IMR-90 (cell line): ENCODE data around the gene CLDN14. TPM values are rescaled to one million over a fixed set of nuclear protein-coding genes. Genes with fewer than 3 reads are reported as not detected.

Experiments used
- ATAC-seq: fragments of 200-7000 bp; cut with Tn5 transposase; 2 replicates; pipeline ENCODE4 v1.9.1; 2020; ENCODE audit warnings: low read depth, mild to moderate bottlenecking, moderate library complexity
- BruUV-seq: library from RNA; stranded (reverse); fragments of 400-500 nt; replicated peaks from 2 replicates; lab custom pipeline; 2021; lab: Mats Ljungman, UMichigan
- CTCF ChIA-PET: fragments of 300-600 bp; formaldehyde crosslinking; extraction: SDS; loops from one replicate; lab custom pipeline; 2021; ENCODE audit warnings: antibody characterized with exemption; lab: Yijun Ruan, JAX
- POLR2A ChIA-PET: fragments of 300-600 bp; sonication (Branson Sonifier 250); formaldehyde crosslinking; loops from one replicate; lab custom pipeline; 2022; ENCODE audit warnings: antibody characterized with exemption; ENCODE audit not compliant: unreplicated experiment; lab: Charles Lee
- DNase-seq: peaks from one replicate; pipeline ENCODE4 v3.0.0; 2013
- H2AFZ ChIP-seq: replicated peaks from 2 replicates; pipeline ENCODE3; 2013; ENCODE audit warnings: low read length, mild to moderate bottlenecking; ENCODE audit not compliant: poor library complexity
- H2AK5ac ChIP-seq: 2 replicates; pipeline ENCODE4 v1.6.1; 2013; ENCODE audit warnings: low read depth, low read length, inconsistent platforms
- H2AK9ac ChIP-seq: replicated peaks from 2 replicates; pipeline ENCODE3; 2013; ENCODE audit warnings: mild to moderate bottlenecking, low read depth, low read length, moderate library complexity; ENCODE audit not compliant: poor library complexity
- H2BK120ac ChIP-seq: 2 replicates; pipeline ENCODE4 v1.6.1; 2013; ENCODE audit warnings: low read depth, low read length, inconsistent platforms
- H2BK15ac ChIP-seq: 3 replicates; pipeline ENCODE4 v1.6.1; 2013; ENCODE audit warnings: low read depth, low read length, inconsistent platforms
- H2BK20ac ChIP-seq: 2 replicates; pipeline ENCODE4 v1.6.1; 2013; ENCODE audit warnings: low read depth, mild to moderate bottlenecking, inconsistent platforms, low read length, moderate library complexity
- H2BK5ac ChIP-seq: 2 replicates; pipeline ENCODE4 v1.6.1; 2013; ENCODE audit warnings: mild to moderate bottlenecking, low read depth, low read length, inconsistent platforms; ENCODE audit not compliant: poor library complexity, severe bottlenecking
- H3K14ac ChIP-seq: replicated peaks from 2 replicates; pipeline ENCODE4 v1.6.1; 2013; ENCODE audit warnings: low read depth, low read length, inconsistent platforms
- H3K18ac ChIP-seq: 2 replicates; pipeline ENCODE4 v1.6.1; 2013; ENCODE audit warnings: low read depth, low read length, control low read depth
- H3K23ac ChIP-seq: 2 replicates; pipeline ENCODE4 v1.6.1; 2013; ENCODE audit warnings: low read depth, low read length, inconsistent platforms
- H3K27ac ChIP-seq: 2 replicates; pipeline ENCODE4 v1.5.1; 2013; ENCODE audit warnings: mild to moderate bottlenecking, control low read depth, low read length; ENCODE audit not compliant: insufficient read depth
- H3K27me3 ChIP-seq: 2 replicates; pipeline ENCODE4 v1.6.1; 2013; ENCODE audit warnings: low read length; ENCODE audit not compliant: control insufficient read depth, insufficient read depth
- H3K36me3 ChIP-seq: 2 replicates; pipeline ENCODE4 v1.6.1; 2013; ENCODE audit warnings: low read length, mixed read lengths; ENCODE audit not compliant: control insufficient read depth, insufficient read depth
- H3K4ac ChIP-seq: 2 replicates; pipeline ENCODE4 v1.6.1; 2013; ENCODE audit warnings: low read depth, low read length, inconsistent platforms
- H3K4me1 ChIP-seq: 2 replicates; pipeline ENCODE4 v1.6.1; 2013; ENCODE audit warnings: low read length, mixed read lengths; ENCODE audit not compliant: control insufficient read depth, insufficient read depth
- H3K4me2 ChIP-seq: 2 replicates; pipeline ENCODE4 v1.6.1; 2013; ENCODE audit warnings: low read depth, mild to moderate bottlenecking, control low read depth, low read length, moderate library complexity
- H3K4me3 ChIP-seq: 2 replicates; pipeline ENCODE4 v1.5.1; 2013; ENCODE audit warnings: low read depth, mild to moderate bottlenecking, control low read depth, low read length, moderate library complexity; ENCODE audit not compliant: insufficient read depth
- H3K56ac ChIP-seq: 2 replicates; pipeline ENCODE4 v1.6.1; 2013; ENCODE audit warnings: low read length, inconsistent platforms; ENCODE audit not compliant: insufficient read depth; ENCODE audit errors: extremely low read depth
- H3K79me1 ChIP-seq, 2 experiments: 2 replicates each; pipeline ENCODE4 v1.6.1; 2013; ENCODE audit warnings: low read length in 2 of 2, inconsistent platforms in 1 of 2, low read depth in 1 of 2
- H3K9ac ChIP-seq: 2 replicates; pipeline ENCODE4 v1.6.1; 2013; ENCODE audit warnings: low read depth, low read length, control low read depth
- H3K9me1 ChIP-seq: 2 replicates; pipeline ENCODE4 v1.6.1; 2013; ENCODE audit warnings: low read length, inconsistent platforms; ENCODE audit not compliant: insufficient read depth
- H3K9me3 ChIP-seq: 2 replicates; pipeline ENCODE4 v1.6.1; 2013; ENCODE audit warnings: low read length; ENCODE audit not compliant: control insufficient read depth, insufficient read depth
- H4K20me1 ChIP-seq: 2 replicates; pipeline ENCODE4 v1.6.1; 2013; ENCODE audit warnings: low read length, inconsistent platforms; ENCODE audit not compliant: insufficient read depth
- H4K5ac ChIP-seq: 2 replicates; pipeline ENCODE4 v1.6.1; 2013; ENCODE audit warnings: mild to moderate bottlenecking, low read depth, low read length, control low read depth
- H4K8ac ChIP-seq, 2 experiments: 2 replicates each; pipeline ENCODE4 v1.6.1; 2013; ENCODE audit warnings: low read depth in 2 of 2, low read length in 2 of 2, control low read depth in 1 of 2, inconsistent platforms in 1 of 2
- H4K91ac ChIP-seq: 2 replicates; pipeline ENCODE4 v1.6.1; 2013; ENCODE audit warnings: low read depth, low read length, inconsistent platforms; ENCODE audit not compliant: insufficient read depth
- CEBPB ChIP-seq: IDR thresholded peaks from 2 replicates; pipeline ENCODE4 v1.6.1; 2012; ENCODE audit warnings: low read depth, low read length, improper control_type of control experiment
- ELK1 ChIP-seq: fragments of 150-350 bp; IDR thresholded peaks from 2 replicates; pipeline ENCODE4 v1.6.1; 2016; ENCODE audit warnings: low read depth, mild to moderate bottlenecking, low read length, moderate library complexity, borderline replicate concordance
- FOS ChIP-seq: fragments of 150-350 bp; IDR thresholded peaks from 2 replicates; pipeline ENCODE4 v1.6.1; 2016; ENCODE audit warnings: low read depth, low read length
- MAFK ChIP-seq: IDR thresholded peaks from 2 replicates; pipeline ENCODE4 v1.6.1; 2012; ENCODE audit warnings: low read depth, low read length, improper control_type of control experiment
- POLR2A ChIP-seq: IDR thresholded peaks from 2 replicates; pipeline ENCODE4 v1.6.1; 2012; ENCODE audit warnings: mild to moderate bottlenecking, low read depth, low read length
- RAD21 ChIP-seq: IDR thresholded peaks from 2 replicates; pipeline ENCODE4 v1.6.1; 2012; ENCODE audit warnings: low read length, improper control_type of control experiment
- RCOR1 ChIP-seq: IDR thresholded peaks from 2 replicates; pipeline ENCODE4 v1.6.1; 2012; ENCODE audit warnings: mild to moderate bottlenecking, low read length, improper control_type of control experiment; ENCODE audit not compliant: insufficient replicate concordance
- RFX5 ChIP-seq: IDR thresholded peaks from 2 replicates; pipeline ENCODE4 v1.8.0; 2012; ENCODE audit warnings: low read depth, mild to moderate bottlenecking, low read length, moderate library complexity
- SMC3 ChIP-seq: fragments of 150-350 bp; IDR thresholded peaks from 2 replicates; pipeline ENCODE4 v1.6.1; 2016; ENCODE audit warnings: low read depth, mild to moderate bottlenecking, antibody characterized with exemption, low read length, moderate library complexity
- USF2 ChIP-seq: fragments of 150-350 bp; IDR thresholded peaks from 2 replicates; pipeline ENCODE4 v1.6.1; 2017; ENCODE audit warnings: mild to moderate bottlenecking, antibody characterized with exemption, low read length, low read depth
- WGBS, 2 experiments: methylation state at CpG; one replicate each; pipeline versions ENCODE4 v1.1.5 to v1.1.7; 2013; ENCODE audit warnings: missing lambda C conversion rate in 2 of 2; ENCODE audit not compliant: insufficient read length in 1 of 2; ENCODE audit errors: extremely low coverage in 2 of 2; 5-methylcytosine and 5-hydroxymethylcytosine counted together
- dilution Hi-C: fragments of 300-500 bp; cut with HindIII; formaldehyde crosslinking; loops from one replicate; pipeline ENCODE4 v1.14.3; 2018; ENCODE audit warnings: low sequenced_read_pairs; ENCODE audit not compliant: unreplicated experiment
- in situ Hi-C: fragments of 300-500 bp; cut with MboI; formaldehyde crosslinking; loops from 3 replicates; pipeline ENCODE4 v1.14.3; 2019; ENCODE audit warnings: low sequenced_read_pairs, inconsistent platforms, mixed read lengths
- intact Hi-C: fragments of 100-400 bp; cut with micrococcal nuclease; formaldehyde crosslinking; loops from 2 replicates; pipeline ENCODE4 v1.10.0; 2022
- polyA plus RNA-seq, 3 experiments: library from polyadenylated mRNA; depleted of rRNA; stranded (reverse); fragments of >200 nt; gene quantifications; 2 replicates each; pipeline ENCODE4 v1.2.3, GENCODE V29; 2012; ENCODE audit warnings: low replicate concordance in 1 of 3
- total RNA-seq: library from RNA; depleted of rRNA; stranded (reverse); fragments of >200 nt; gene quantifications from 2 replicates; pipeline ENCODE4 v1.2.3, GENCODE V29; 2012

Gene CLDN14
- total and polyA plus RNA-seq, 2 of the 4 experiments (the other 2 are of a cell fraction), result not detected

GRCh38 chr21:36480618-36481017 is 696 bp upstream of the CLDN14 start:
- BruUV-seq, result no TSS peak
- no peak overlapping the region for H2BK120ac ChIP-seq
- H3K27me3 ChIP-seq, result no peaks in the 10 kb centered on the region
- H3K9ac ChIP-seq, result no peak overlapping the region
- no peak overlapping the region for H4K5ac ChIP-seq
- no peaks in the 10 kb centered on the region for H3K79me1 ChIP-seq
- 98% methylated on average over 7 of the region's 12 CpGs; no CpG with 5 or more reads in 1 of the 2 experiments for whole genome bisulfite sequencing, 2 experiments
- no peak overlapping the region for H2BK15ac ChIP-seq
- dilution Hi-C loops (no loop called here), intact Hi-C loops (no loop called here), in situ Hi-C loops (no loop called here)
- H2AK9ac ChIP-seq, result no peak overlapping the region
- no peak for TF ChIP-seq SMC3
- TF ChIP-seq RFX5, result no peak
- TF ChIP-seq FOS, result no peak
- TF ChIP-seq RCOR1, result no peak
- no peak for TF ChIP-seq CEBPB
- TF ChIP-seq ELK1, result no peak
- no peak for TF ChIP-seq RAD21
- no peak for TF ChIP-seq POLR2A
- no peak for TF ChIP-seq USF2
- TF ChIP-seq MAFK, result no peak
- no peak overlapping the region for H3K4me3 ChIP-seq
- no peak overlapping the region for H3K56ac ChIP-seq
- no peak for DNase-seq
- H2AK5ac ChIP-seq, result no peak overlapping the region
- no peak overlapping the region for H3K4ac ChIP-seq
- H3K23ac ChIP-seq, result no peak overlapping the region
- no peaks in the 10 kb centered on the region for H4K20me1 ChIP-seq
- no peaks in the 10 kb centered on the region for H3K9me3 ChIP-seq
- H3K36me3 ChIP-seq, result no peaks in the 10 kb centered on the region
- H4K8ac ChIP-seq, result no peak overlapping the region
- CTCF ChIA-PET, result interaction anchor here (0.7 to 0.9 kb wide), 2 partner anchors 56 to 360 kb away, joined by 3 read pairs; no protein-coding TSS in a partner anchor
- H3K27ac ChIP-seq, result no peak overlapping the region
- H2BK5ac ChIP-seq, result no peak overlapping the region
- H4K91ac ChIP-seq, result no peak overlapping the region
- POLR2A ChIA-PET, result no interaction called here
- no peak overlapping the region for H2AFZ ChIP-seq
- H3K4me1 ChIP-seq, result peaks cover 18% of the 10 kb centered on the region
- ATAC-seq, result no peak
- no peak overlapping the region for H3K4me2 ChIP-seq
- H3K18ac ChIP-seq, result no peak overlapping the region
- no peak overlapping the region for H3K14ac ChIP-seq
- no peak overlapping the region for H2BK20ac ChIP-seq
- H3K9me1 ChIP-seq, result peaks cover 9% of the 10 kb centered on the region; the same call in 1 of the 2 replicates
